ENCODE measurements around the gene ABHD17B. TPM values are rescaled to one million over a fixed set of nuclear protein-coding genes. Genes with fewer than 3 reads are reported as not detected.
A peak's percentile ranks its signal among the peaks of the same experiment; 100 is the strongest.

The ABHD17B gene
- total and polyA plus RNA-seq, 10 of the 15 experiments (the other 5 are each of a cell fraction or from before 2014, with no cell fraction given), result 3.5 to 21.4 (median 16.6) TPM

GRCh38 chr9:71911061-71911907 is at the start of gene ABHD17B, which contains the start of gene C9orf85 (continued):
- TF ChIP-seq ZBTB33 (IDR thresholded peaks at IDR 0.05) (peak; percentile 16; the same call in 1 of the 2 replicates), STAT1 (conservative IDR thresholded peaks at IDR 0.05) (no peak), PBX3 (IDR thresholded peaks at IDR 0.05; ENCODE audit: insufficient replicate concordance, low read depth, low read length) (peak; percentile 92), IKZF2 (IDR thresholded peaks at IDR 0.05) (peak; percentile 32 to 63; a peak in 1 of 4 replicates), NFYA (IDR thresholded peaks at IDR 0.05; ENCODE audit: borderline replicate concordance, low read depth, low read length) (no peak), ATF7 (IDR thresholded peaks at IDR 0.05; ENCODE audit: low read depth) (no peak; the same call in 1 of the 2 replicates), RBBP5 (conservative IDR thresholded peaks at IDR 0.05) (0 out of 2 replicates have a peak, but pooled peaks have one; percentile 61), POLR2A (IDR thresholded peaks at IDR 0.05; ENCODE audit: low read depth, low read length) (peak; percentile 100), SRF (IDR thresholded peaks at IDR 0.05; ENCODE audit: low read depth in 2 of 2, low read length in 2 of 2) (0 out of 4 replicates have a peak, but pooled peaks of 1 of the 2 experiments have one; percentile 48), RELA (IDR thresholded peaks at IDR 0.05; ENCODE audit: borderline replicate concordance, partially characterized antibody) (peak; percentile 58), MTA2 (IDR thresholded peaks at IDR 0.05; ENCODE audit: low read depth) (peak; percentile 93), NBN (IDR thresholded peaks at IDR 0.05) (peak; percentile 84), FOS (IDR thresholded peaks at IDR 0.05; ENCODE audit: borderline replicate concordance, extremely low read depth, insufficient read length) (peak; percentile 60), GATAD2B (conservative IDR thresholded peaks at IDR 0.05; ENCODE audit: low read depth) (no peak), MEF2A (IDR thresholded peaks at IDR 0.05; ENCODE audit: insufficient read depth, low read depth, low read length) (0 out of 2 replicates have a peak, but pooled peaks have one; percentile 29), SKIL (IDR thresholded peaks at IDR 0.05; ENCODE audit: low read depth, poor library complexity, severe bottlenecking) (no peak), KDM1A (IDR thresholded peaks at IDR 0.05; ENCODE audit: borderline replicate concordance) (no peak), SMAD1 (IDR thresholded peaks at IDR 0.05; ENCODE audit: low read depth, partially characterized antibody) (no peak), ZNF384 (IDR thresholded peaks at IDR 0.05; ENCODE audit: borderline replicate concordance, low read depth, low read length) (no peak), USF2 (IDR thresholded peaks at IDR 0.05; ENCODE audit: borderline replicate concordance, low read depth, low read length) (peak; percentile 89)
